HG02973 (cell line): ENCODE measurements around the gene OMD.
"Not testable (repeated sequence)": the region's sequence is repeated elsewhere in the genome, so short reads cannot be mapped to it uniquely, and the experiment has no call there.

Source experiments
- ATAC-seq: cut with Tn5 transposase; IDR thresholded peaks from one replicate; pipeline ENCODE4 v1.9.1; 2021; ENCODE audit warnings: moderate library complexity; ENCODE audit not compliant: unreplicated experiment

OMD gene

DNA sequence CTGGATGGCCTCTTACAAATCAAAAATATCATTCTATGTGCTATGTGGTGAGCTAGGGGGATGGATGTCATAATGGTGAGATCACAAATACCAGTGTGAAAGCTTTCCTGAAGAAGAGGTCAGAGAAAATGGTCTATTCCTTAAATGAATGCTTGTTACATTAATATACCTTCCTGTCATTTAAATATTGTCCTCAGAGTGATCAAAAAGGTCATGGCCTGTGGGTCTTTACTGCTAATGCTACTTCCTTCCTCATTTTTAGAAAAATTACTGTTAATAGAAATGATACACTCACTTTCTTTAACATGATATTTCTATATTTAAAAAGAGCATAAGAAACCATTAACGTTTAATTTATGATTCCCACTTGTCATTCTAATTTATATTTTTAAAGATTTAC, 9.7 kb downstream of the OMD start:
- ATAC-seq: no peak

DNA sequence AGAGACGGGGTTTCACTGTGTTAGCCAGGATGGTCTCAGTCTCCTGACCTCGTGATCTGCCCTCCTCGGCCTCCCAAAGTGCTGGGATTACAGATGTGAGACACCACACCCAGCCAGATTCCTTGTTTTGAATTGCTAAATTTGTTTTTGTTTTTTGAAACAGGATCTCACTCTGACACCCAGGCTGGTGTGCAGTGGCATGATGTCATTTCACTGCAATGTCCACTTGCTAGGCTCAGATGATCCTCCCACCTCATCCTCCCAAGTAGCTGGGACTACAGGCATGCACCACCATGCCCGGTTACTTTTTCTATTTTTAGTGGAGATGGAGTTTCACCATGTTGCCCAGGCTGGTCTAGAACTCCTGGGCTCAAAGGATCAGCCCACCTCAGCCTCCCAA, 13.1 kb downstream of the OMD start:
- not testable (repeated sequence) for ATAC-seq

DNA sequence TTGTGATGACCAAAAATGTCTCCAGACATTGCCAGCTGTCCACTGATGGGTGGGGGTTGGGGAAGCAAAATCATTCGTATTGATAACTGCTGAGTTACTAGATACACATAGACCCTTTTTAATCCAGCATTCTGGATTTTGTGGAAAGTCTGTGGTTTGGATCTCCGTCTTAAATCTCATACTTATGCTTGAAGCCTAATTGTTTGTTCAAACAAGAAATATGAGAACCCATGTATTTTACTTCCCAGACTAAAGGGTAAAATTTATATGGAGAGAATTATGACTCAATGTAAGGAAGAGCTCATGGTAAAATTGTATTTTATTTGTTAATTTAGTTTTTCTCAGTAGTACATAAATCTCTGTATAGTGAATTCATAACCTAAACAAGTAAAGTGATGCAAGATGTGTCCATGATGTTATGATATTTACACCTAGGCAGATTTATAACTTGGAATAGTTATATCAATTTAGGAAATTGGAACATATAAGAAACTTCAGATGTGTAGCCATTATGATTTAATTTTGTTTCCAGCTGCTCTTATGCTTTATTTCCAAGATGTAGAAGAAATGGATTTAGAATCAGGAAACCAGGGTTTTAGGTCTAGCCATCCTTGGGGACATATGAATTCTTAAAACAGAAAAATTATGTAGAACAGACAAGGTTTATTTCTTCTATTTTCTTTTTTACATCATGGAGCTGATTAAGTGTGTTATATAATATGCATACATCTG, 15.4 kb downstream of the OMD start:
- no peak for ATAC-seq

DNA sequence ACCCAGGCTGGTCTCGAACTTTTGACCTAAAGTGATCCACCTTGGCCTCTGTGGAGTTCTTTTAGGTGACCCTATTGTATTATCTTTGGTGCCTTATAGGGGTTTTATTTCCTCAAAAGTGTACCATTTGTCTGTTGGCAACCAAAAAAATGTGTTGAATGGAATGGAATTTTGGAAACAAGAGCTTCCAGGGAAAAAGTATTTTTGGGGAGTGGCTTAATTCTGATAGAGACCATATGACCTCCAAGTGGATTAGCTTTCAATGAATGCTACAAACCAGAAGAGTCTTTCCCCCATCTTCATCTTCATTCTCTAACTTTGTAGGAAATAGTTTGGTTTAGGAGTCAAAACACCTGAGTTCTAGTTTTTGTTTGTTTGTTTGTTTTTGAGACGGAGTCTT, 16.5 kb downstream of the OMD start:
- ATAC-seq: no peak

DNA sequence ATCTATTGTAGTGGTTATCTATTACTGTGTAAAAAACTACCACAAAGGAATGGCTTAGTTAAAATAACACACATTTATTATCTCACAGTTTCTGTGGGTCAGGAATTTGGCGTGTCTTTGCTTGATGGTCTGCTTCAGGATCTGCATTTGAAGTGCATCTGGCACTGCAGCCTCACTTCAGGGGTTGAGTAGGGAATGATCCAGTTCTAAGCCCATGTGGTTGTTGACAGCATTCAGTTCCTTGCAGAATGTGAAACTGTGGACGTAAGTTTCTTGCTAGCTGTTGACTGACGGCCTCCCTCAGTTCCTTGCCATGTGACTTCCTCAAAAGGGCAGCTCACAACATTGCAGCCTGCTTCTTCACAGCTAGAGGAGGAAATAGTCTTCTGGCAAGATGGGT, 17.8 kb downstream of the OMD start:
- no peak for ATAC-seq

DNA sequence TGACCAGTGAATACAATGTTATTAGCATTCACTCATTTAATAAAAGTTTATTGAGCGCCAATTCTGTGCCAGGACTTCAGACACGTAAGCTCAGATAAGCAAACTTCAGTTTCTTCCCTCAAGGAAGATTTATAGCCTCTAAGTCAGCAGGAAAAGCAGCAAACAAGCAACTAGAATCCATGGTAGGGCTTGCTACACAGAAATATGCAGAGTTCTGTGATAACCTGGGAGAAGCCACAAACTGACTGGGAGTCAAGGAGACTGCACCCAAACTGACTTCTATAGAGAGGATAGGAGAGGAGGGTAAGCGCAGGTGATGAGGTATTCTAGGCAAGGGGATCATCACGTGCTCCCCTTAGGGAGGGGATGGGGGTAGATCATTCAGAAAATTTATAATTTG, 18.5 kb downstream of the OMD start:
- no peak for ATAC-seq

DNA sequence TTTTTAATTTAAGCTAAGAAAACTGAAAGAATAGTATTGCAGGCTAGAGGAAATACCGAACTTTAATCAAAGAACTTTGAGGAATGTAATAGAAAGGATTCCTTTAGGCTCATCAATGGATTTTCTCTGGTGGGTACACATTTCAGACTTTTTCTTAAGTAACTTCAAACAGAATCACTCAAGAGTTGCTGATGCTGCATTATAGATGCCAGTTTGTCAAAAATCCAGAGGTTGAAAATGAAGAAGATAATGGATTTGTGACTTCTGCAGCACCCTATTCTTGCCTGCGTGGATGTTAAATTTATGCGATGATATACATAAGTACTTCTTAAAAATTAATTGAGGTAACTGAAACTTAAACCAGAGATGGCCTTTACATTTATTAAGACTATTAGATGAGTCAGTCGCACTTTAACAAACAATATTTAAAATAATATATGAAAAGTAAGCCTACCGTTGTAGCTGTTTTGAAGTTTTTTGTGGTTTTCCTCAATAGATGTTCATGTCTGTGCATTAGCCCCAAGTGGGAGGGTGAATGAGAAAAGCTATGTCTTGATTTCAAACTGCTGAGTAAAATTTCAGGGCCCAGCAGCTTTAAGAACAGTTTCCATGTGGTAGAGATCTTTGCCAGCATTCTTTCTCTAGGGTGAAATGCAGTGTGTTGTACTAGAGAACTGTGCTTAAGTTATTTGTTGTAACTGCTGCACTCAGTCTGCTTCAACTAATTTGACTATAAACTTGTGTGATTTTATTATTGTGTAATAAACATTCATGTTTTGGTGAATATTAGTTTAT, 20.0 kb downstream of the OMD start, which contains the start of gene OGN:
Gene OGN, minus strand, starts transcription at position 537 of the 795 bp plus-strand sequence. CDS start 1,171 bp downstream, outside the sequence.
- no peak for ATAC-seq

DNA sequence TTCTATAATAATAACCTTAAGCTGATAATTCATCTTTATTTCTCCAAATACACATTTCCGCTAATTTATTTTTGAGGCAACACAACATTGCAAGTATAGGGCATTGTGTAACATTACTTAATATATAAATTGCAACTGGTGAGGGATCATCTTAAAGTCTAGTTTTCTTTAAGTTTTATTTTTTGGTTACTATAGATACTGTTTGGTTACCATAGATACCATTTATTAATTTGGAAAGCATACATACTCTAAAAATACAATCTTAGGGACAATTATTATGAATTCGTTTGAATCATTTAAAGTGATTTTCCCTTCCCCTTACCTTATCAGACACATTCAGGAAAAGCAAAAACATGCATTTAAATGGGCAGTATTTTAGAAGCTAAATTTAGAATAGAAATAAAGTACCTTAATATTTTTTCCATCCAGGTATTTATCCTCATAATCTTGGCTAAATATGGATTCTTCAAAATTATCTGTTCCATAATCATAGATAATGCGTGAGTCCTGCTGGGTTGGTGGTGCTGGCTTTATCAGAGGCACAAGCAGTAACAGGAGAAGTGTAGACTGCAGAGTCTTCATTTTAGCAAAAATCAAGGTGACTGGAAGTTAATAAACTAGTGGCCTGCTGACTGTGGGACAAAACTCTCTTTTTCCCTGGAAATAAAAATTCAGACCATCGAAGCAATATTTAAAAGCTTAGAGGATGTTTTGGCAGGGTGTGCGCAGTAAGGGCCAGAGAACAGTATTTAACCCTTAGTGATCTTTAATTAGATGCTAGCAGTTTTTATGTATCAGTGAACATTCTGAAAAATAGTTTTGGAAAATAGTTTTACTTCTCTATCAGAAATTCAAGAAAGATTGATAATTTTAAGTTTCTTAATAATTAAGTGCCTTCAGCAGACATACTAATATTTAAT, 21.2 kb downstream of the OMD start:
- ATAC-seq: no peak

DNA sequence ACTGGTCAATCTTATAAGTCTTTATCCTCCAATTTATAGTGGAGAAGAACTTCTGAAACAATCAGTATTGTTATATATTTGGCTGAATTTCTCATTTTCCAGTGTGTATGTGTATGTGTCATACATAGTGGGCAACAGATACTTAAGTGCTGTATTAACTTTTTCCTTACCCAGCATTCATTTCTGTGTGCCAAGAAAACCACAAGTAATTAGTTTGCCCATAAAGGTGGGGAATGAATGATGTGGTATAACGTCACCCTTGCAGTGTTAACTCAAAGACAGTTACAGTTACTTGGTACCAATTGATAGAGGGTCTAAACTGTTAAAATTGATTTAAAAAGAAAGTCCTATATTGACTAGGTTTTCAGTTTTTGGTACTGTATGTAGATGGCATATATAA, 21.9 kb downstream of the OMD start:
- ATAC-seq: no peak

DNA sequence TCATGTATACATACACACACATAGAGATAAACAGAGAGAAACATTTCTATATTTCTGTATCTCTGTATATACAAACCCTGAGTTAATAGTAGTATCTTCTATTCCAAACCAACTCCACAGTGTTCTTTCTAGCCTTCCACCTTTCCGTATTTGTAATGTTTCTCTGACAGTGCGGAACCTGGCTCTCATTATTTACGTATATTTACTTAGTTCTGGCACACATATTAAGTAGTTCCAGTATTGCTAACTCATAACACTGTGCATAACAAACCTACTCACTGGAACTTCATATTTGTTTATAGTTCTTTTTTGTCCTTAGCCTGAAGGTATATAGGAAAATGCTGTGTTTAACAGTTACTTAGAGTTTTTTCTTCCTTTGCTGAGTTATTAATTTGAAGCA, 26.4 kb downstream of the OMD start:
- no peak for ATAC-seq

DNA sequence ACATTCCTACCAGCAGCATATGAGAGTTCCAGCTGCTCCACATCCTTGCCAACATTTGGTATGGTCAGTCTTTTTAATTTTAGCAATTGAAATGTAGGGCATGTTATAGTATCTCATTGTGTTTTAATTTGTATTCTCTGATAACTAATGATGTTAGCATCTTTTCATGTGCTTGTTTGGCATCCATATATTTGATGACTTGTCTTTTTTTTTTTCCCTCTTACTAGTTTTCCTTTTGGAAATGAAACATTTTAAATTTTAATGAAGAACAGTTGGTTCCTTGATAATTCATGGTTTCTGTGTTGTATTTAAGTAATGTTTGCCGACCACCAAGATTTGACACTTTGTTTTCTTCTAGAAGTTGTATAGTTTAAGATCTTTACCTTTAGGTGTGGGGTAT, 28.7 kb downstream of the OMD start:
- ATAC-seq: no peak

DNA sequence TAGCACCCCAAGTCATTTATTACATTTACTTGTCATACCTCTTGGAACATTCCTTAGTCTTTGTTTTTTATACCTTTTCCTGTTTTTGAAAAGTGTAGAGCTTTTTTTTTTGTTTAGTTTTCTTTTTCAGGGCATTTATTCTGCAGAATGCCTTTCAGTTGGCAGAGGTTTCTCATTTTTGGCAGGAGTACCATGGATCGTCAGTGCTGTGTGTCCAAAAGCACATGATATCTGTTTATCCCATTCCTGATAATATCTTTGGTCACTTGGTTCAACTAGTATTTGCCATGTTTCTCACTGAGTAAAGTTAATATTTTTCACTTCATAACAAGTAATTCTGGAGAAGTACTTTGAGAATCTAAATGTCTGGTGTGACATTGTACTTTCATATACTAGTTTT, 30.6 kb downstream of the OMD start:
- no peak for ATAC-seq

DNA sequence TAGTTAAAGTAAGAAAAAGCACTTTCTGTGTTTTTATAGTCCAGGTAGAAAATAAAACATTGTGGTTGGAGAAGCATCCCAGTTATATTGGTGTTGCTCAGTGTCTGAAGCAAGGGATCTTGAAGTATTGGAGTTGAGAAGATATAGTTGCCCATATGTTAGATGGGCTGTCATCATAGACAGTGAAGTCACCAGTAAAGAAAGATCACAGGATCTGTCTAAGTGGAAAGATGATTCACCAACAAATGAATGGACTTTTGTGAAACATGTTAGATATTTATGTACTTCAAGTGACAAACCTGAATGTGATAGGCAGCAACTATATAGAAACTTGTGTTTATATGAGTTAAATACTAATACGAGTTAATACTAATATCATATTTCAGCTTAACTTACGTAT, 31.6 kb downstream of the OMD start:
- no peak for ATAC-seq

DNA sequence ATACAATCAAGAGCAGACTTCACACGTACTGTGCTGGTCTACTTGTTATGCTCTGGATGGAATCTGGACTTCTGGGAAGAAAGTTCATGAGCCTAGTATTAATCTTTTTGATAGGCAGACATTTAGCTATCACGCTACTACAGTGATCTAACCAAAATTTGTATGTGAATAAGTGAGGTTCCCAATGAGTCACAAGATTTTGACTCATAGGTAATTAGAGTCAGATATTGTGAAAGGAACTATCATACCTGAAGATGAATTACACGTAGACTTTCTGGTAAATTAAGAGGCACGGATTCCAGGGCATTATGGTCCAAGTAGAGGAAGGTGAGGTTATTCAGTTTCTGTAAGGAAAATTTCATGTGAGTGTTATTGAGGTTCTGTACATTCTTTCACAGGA, 38.3 kb downstream of the OMD start:
- ATAC-seq: no peak

DNA sequence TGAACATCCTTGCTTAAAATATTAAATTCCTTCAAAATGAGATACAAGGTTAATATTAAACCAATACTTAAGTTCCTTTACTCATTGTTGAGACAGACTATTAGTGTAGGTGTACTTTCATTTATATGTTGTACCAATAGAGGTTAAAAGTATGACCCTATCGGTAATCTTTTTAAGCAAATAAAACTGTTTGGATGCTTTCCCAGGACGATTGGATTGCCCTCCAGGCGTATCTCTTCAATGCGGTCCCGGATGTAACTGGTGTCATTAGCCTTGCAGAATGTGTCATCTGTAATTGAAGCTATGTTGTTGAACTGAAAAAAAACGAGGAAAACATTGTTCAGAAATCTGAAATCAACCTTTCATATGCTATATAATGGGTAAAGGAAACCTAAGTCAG, 38.8 kb downstream of the OMD start:
- ATAC-seq: no peak

DNA sequence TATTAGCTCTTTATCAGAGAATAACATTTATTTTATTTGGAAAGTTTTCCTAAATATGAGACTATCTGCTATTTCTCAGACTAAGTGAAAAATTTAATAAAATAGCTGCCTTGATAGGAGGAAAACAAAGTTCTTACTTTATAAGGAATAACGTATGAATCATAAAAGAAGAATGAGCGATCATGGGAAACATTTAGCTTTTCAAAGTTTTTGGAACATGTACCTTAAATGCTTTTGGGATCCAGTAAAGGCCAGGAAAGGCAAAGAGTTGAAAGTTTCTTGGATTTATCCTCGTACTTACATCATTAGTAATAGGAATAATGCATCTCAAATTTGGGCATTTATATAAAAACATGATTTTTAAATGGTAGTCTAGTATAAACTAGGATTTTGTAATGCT, 39.3 kb downstream of the OMD start:
- ATAC-seq: no peak

DNA sequence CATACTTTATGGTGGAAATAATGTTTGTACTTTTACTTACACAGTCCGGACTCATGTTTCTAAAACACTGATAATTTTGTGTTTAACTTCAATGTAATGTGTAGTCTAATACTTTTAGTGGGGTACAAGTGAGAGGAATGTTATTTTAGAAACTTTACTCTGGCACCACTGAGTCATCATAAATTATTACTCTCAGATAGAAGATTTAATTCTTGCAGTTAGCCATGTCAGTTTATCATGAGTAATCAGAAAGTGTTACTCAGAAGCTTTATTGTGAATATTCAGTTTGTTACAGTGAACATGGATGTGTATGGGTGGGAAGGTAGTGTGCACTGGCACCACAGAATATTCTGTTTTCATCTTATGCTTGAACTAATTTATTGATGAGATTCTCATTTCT, 39.9 kb downstream of the OMD start:
- no peak for ATAC-seq

DNA sequence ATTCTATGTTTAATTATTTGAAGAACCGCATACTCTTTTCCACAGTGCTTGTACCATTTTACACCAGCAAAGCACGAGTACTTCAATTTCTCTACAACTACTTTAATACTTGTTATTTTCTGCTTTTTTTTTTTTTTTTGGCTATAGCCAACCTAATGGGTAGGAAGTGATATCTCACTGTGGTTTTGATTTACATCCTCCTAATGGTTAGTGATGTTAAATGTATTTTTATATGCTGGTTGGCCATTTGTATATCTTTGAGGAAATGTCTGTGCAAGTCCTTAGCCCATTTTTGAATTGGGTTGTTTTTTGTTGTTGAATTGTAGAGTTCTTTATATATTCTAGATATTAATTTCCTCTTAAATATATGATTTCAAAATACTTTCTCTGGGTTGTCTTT, 42.5 kb downstream of the OMD start:
- no peak for ATAC-seq

DNA sequence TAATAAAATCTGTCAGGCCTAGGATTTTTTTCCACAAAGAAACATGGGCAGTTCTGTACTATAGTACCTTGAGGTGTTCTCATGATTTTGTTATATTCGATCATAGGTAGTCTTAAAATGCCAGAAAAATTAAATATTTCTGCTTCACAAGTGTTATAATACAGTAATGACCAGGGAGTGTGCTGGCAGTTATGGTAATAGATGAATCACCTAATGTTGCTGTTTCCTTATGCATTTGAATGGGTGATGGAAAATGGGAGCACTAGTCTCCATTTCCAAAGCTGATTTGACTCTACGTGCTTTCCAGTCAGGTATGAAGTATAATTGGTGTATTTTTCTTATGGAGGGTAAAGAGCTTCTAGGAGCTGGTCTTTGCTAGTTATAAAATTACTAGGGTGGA, 43.7 kb downstream of the OMD start:
- no peak for ATAC-seq

DNA sequence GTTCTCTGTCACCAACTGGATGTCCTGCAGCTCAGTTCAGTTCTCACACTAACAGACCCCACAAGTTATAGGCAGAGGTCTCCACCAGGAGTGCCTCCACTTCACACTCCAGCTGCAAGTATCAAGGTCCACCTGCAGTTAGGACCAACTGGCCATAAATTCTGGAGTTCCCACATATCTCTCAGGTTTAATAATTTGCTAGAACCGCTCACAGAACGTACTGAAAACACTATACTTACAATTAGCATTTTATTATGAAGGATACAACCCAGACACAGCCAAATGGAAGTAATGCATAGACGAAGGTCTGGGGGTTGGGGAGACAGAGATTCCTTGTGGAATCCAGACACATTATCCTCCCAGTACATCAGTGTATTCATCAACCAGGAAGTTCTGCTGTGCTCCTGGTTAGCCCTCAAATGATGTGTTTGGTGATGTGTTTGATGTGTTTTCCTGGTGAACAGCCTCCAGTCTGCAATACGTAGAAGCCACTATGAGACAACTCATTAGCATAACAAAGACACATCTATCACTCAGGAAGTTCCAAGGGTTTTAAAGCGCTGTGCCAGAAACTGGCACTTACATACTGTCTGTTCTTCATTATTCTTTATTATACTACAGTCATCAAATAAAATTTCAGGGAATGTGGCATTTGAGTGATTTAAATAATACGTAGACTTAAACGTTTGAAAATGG, 45.3 kb downstream of the OMD start:
- no peak for ATAC-seq

DNA sequence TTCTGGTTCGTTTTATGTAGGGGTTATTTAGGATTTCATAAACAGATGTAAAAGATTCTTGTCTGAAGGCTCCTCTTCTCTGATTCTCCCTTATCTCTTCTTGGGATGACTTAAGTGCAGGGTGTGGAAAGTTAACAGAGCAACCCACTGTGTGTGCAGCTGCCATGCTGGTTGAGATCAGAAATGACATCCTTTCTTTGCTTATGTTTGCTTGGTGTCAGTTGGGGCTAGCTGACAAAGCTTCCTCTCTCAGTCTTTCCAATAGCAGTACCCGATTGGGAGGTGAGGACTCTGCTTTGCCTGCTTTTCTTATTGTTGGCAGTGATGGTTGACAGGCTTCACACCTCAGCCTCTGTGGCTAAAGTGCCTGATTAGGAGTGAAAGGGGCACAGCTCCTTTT, 46.4 kb downstream of the OMD start:
- no peak for ATAC-seq
